Vagina (tissue), 2 donors: Measurements from ENCODE around the gene ZNF521.

Experiments
- CTCF ChIP-seq, 3 experiments: fragments of 450-650 bp in 2 of 3; fragments of 200-600 bp in 1 of 3; sonication (generic) in 1 of 3; IDR thresholded peaks; one replicate each; pipeline ENCODE4 v1.5.1; 2017 to 2019; ENCODE audit warnings: antibody characterized with exemption in 3 of 3, mild to moderate bottlenecking in 2 of 3, moderate library complexity in 2 of 3
- POLR2A ChIP-seq, 2 donors: fragments of 450-650 bp; IDR thresholded peaks; one replicate each; pipeline ENCODE4 v1.6.1; 2017; ENCODE audit warnings: antibody characterized with exemption in 2 of 2, mild to moderate bottlenecking in 2 of 2, moderate library complexity in 2 of 2

GRCh38 chr18:25230658-25231326 lies 121.2 kb downstream of the ZNF521 start:
- TF ChIP-seq CTCF (IDR thresholded peaks at IDR 0.05), result no peak
- TF ChIP-seq POLR2A (IDR thresholded peaks at IDR 0.05), result no peak
